ENCODE measurements around the gene XAGE1A.
"Not testable (repeated sequence)": the region's sequence is repeated elsewhere in the genome, so short reads cannot be mapped to it uniquely, and the experiment has no call there.

XAGE1A gene

GRCh38 chrX:52495545-52496418 is at the start of gene XAGE1A:
XAGE1A (plus strand) TSS chrX:52495808; CDS start chrX:52497362, 1,554 bp downstream.
- DNase-seq = not testable (repeated sequence)

GRCh38 chrX:52452031-52452430 is 43.6 kb upstream of the XAGE1A start:
- DNase-seq = not testable (repeated sequence)

GRCh38 chrX:52471301-52471700 is 24.3 kb upstream of the XAGE1A start:
- DNase-seq = not testable (repeated sequence)

GRCh38 chrX:52496419-52496772 is 788 bp downstream of the XAGE1A start:
- DNase-seq = not testable (repeated sequence)

- DNase-seq = not testable (repeated sequence)
These were observed 5.8 kb downstream of the XAGE1A start for GRCh38 chrX:52501362-52501761.

- no peak for DNase-seq
These were observed 8.9 kb downstream of the XAGE1A start for GRCh38 chrX:52504551-52504950.

- DNase-seq = no peak
These were observed 11.7 kb downstream of the XAGE1A start for GRCh38 chrX:52507331-52507730.

- no peak for DNase-seq
These were observed 14.3 kb downstream of the XAGE1A start for GRCh38 chrX:52509916-52510315.

GRCh38 chrX:52511126-52511525 is 15.5 kb downstream of the XAGE1A start:
- DNase-seq = not testable (repeated sequence)

GRCh38 chrX:52516110-52516986 is 20.7 kb downstream of the XAGE1A start:
- not testable (repeated sequence) for DNase-seq

GRCh38 chrX:52516987-52517325 is 21.3 kb downstream of the XAGE1A start, which contains the start of gene XAGE1B:
XAGE1B (minus strand) TSS chrX:52517063; CDS start chrX:52515527, 1,536 bp downstream.
- DNase-seq = not testable (repeated sequence)

- not testable (repeated sequence) for DNase-seq
These were observed 45.4 kb downstream of the XAGE1A start for GRCh38 chrX:52541051-52541450.

- DNase-seq = no peak
These were observed 46.7 kb downstream of the XAGE1A start for GRCh38 chrX:52542311-52542710.

GRCh38 chrX:52544147-52544840 is 48.7 kb downstream of the XAGE1A start:
- DNase-seq = no peak

GRCh38 chrX:52548769-52549168 is 53.2 kb downstream of the XAGE1A start:
- not testable (repeated sequence) for DNase-seq

Measured in islet precursor cell (in vitro differentiated cells).